K562 (cell line): ENCODE data around the gene PDZRN3. TPM values are rescaled to one million over a fixed set of nuclear protein-coding genes. Genes with fewer than 3 reads are reported as not detected.

Experiments used
- C11orf30 ChIP-seq: fragments of 450-650 bp; IDR thresholded peaks from 2 replicates; pipeline ENCODE4 v1.6.1; 2016; ENCODE audit warnings: low read depth, mild to moderate bottlenecking
- E2F3 ChIP-seq: fragments of 250-450 bp; sonication (Bioruptor Pico); IDR thresholded peaks from 2 replicates; pipeline ENCODE4 v1.4.0; 2020; ENCODE audit warnings: mild to moderate bottlenecking
- ZBTB40 ChIP-seq, 2 experiments: fragments of 450-650 bp in 1 of 2; sonication (generic) in 1 of 2; formaldehyde crosslinking in 1 of 2; IDR thresholded peaks; 2 replicates each; pipeline versions ENCODE4 v1.7.1 to v1.9.0; 2016 to 2022; ENCODE audit warnings: inconsistent platforms in 1 of 2, mild to moderate bottlenecking in 1 of 2, missing genetic modification reagents in 1 of 2
- polyA plus RNA-seq, 8 experiments: library from polyadenylated mRNA; depleted of rRNA in 4 of 8; stranded (reverse) in 5 of 8; unstranded in 3 of 8; fragments of >200 nt; fragmentation: Nextera tagmentation in 2 of 8; fragmentation: Illumina TruSeq in 1 of 8; extraction: Ambion mirVana in 2 of 8; extraction: Trizol in 1 of 8; gene quantifications; 2 replicates each; pipeline versions ENCODE4 v1.2.1 to v1.2.3, GENCODE V29; 2011 to 2014; ENCODE audit warnings: inconsistent platforms in 1 of 8, missing spikeins in 1 of 8
- total RNA-seq, 7 experiments: library from RNA; depleted of rRNA in 6 of 7; stranded (reverse); fragments of >200 nt in 6 of 7; fragmentation: Illumina TruSeq in 2 of 7; extraction: Trizol in 2 of 7; gene quantifications; 2 replicates each; pipeline versions ENCODE4 v1.2.1 to v1.2.3, GENCODE V29; 2011 to 2021; ENCODE audit warnings: low replicate concordance in 1 of 7
- TF ChIP-seq, protein P1 (sequence below): fragments of 250-450 bp; sonication (Bioruptor Pico); IDR thresholded peaks from 2 replicates; pipeline ENCODE4 v1.5.0; 2021; ENCODE audit warnings: mild to moderate bottlenecking, moderate library complexity

Gene PDZRN3
- total and polyA plus RNA-seq, 9 of the 15 experiments (the other 6 are each of a cell fraction or from before 2014, with no cell fraction given): 0.16 TPM; not detected in 8

GRCh38 chr3:73427048-73427706 is 197.6 kb downstream of the PDZRN3 start (continued):
- TF ChIP-seq, protein P1, sequence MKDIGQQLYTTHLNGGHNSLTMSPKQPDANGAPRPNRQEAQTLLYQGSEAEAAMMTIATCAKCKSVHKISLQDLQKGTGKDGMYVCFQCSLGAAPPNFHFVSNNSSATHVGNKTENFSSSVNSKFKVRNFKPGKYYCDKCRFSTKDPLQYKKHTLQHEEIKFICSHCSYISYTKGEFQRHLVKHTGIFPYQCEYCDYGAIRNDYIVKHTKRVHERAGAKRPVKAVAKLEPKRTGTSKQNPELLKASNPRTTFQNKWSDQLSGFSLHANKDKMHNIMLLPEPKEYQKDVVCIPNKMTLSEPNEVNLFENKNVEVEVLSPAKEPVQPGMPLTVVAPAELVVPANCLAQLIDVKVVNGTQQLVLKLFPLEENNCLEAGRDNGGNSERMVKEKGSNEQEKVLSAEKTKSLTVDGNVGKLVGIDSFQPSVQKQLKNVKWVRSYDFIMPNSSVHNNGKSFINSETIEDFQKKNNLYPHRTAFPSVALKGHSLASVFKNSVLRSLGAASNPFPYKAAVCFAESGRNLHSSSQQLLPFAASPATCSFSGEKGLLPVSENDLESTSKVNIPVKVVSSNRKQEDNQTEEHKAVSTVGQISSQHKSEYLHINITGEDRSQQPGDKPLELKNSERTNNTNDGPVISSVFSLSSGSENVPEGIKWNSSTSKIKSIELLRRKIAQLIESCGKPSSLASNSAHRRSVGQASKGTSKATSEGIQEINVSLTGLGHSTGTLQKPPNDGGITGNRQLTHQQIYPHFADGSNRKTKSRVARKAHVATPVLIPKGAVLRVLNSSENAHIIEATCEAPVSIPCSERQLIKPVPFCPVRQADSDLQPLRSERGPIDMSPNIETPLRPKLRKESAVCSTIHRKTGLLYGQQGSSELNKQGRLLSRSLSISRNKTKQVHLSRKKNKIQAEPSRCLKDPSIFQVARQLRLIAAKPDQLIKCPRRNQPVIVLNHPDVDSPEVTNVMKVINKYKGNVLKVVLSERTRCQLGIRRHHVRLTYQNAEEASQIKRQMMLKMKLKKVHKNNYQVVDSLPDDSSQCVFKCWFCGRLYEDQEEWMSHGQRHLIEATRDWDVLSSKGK (CRISPR knock-in tag): no peak
- TF ChIP-seq ZBTB40 (IDR thresholded peaks at IDR 0.05) (no peak), ZBTB40 (CRISPR knock-in tag; IDR thresholded peaks at IDR 0.05) (no peak), E2F3 (CRISPR knock-in tag) (no peak), C11orf30 (no peak)
- TF ChIP-seq, all 486 proteins: peak for 0
